GM19193 (cell line): ENCODE measurements around the gene AKAP11.

Experiments used
- POLR2A ChIP-seq: IDR thresholded peaks from 4 replicates; pipeline ENCODE4 v1.6.1; 2011; ENCODE audit not compliant: insufficient read depth, insufficient read length; ENCODE audit errors: extremely low read depth

The AKAP11 gene

DNA sequence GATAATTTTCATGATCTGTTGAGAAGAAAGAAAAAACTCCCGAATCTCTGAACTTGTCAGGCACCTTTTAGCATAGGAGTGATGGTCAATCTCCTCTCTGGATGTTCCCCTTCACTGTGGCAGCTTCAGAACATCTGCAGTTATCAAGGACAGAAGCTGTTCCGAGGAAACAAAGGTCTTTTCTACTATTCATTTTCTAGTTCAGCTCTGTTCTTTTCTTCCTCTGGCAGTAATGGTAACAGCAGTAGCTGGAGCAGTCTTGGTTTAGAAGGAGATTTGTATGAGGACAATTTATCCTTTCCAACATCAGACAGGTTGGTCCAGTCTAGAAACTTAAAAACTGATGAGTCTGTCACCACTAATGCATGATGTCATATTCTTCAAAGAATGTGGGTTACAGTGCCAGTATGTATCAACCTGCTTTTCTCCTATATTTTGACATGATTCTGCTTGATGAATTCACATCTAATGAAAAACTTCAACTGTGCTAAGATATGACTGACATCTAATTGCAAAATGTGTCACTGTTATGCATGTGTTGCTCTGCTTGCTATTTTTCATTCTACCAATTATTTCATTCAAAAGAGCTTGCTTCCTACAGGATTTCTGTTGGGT is 41.0 kb downstream of the AKAP11 start:
- no peak for TF ChIP-seq POLR2A

DNA sequence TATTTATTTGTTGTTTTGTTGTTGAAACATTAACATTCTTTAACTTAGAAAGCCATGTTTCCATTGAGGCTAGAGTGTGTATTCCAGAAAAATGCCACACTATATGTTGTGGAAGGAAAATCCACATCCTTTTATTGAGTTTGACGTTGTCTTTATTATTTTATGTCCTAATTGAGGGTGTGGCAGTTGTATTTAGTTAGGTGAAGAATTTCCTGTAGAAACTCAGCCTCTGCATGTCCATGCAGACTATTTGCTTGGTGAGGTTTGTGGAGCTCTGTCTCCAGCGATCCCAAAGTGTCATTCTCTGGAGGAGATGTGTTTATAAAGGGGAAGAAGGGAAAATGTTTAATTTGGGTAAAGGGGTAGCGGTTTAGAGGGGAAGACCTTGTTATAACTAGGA is 46.6 kb downstream of the AKAP11 start:
- no peak for TF ChIP-seq POLR2A

DNA sequence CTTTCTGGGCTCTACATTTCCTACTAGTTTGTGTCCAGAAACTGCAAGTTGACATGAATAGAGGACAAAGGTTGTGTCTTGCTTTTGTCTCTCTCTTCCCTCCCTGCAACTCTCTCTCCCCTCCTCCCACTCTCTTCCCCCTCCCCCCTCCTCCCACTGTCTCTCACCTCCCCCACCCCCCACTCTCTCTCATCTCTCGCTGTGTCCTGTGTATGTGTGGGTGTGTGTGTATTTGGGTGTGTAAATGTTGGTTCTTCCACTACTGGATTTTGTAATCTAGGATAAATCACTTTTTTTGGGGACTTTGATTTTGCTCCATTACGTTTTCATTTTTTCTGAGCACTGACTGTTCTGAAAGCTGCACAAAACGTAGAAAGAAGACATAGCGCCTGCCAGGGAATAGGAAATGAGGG is 48.4 kb downstream of the AKAP11 start:
- TF ChIP-seq POLR2A: no peak

DNA sequence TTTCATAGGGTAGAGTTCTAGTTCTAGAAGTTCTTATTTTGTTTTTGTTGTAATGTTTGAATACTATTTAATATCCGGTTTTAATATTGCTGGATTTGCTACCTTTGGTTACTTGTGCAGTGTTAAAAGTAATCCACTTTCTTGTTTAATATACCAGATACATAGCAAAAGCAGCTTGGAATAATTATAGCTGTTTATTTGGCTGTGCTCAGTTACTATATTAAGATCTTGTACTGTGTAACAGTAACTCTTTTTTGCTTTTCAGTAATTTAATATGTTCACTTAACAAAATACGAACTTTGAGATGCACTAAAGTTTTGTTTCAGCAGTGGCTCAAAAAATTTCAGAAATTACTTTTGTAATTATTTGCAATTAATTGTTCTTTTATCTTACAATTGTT is 50.9 kb downstream of the AKAP11 start:
- TF ChIP-seq POLR2A: no peak

DNA sequence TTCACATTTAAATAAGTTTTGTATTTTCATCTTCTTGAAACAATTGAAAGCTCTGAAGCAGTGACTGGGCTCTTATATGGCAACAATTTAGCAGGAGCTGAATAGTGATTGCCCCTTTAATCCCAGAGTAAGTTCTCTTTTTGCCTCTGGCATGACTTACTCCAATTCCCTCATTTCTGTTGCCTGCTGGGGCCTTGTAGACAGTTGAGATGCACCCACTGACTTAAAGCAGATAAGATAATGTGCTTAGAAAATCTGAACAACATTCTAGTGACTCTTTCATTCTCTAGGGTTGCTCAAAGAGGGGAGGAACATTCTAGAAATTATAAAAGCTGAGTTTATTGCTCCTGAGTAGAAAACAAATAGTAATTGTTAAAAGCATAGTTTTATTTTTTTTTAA is 52.8 kb downstream of the AKAP11 start:
- no peak for TF ChIP-seq POLR2A

DNA sequence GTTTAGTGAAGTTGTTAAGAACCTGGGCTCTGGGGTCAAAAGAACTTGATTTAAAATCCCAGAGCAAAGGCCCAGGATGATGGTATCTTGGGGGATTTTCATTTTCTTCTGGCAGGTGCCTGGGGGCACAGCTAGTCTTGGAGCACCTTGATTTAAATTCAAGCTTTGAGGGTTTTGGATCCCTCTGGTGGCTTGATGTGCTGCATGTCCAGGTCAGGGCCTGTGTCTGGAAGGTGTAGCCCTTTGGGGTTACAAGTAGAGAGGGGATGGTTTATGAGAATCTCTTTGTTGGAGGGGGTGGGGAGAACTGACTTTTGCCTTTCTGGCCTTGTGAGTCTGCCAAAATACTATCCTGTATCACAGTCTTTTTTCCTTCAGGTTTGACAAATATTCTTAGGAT is 55.8 kb downstream of the AKAP11 start:
- no peak for TF ChIP-seq POLR2A

DNA sequence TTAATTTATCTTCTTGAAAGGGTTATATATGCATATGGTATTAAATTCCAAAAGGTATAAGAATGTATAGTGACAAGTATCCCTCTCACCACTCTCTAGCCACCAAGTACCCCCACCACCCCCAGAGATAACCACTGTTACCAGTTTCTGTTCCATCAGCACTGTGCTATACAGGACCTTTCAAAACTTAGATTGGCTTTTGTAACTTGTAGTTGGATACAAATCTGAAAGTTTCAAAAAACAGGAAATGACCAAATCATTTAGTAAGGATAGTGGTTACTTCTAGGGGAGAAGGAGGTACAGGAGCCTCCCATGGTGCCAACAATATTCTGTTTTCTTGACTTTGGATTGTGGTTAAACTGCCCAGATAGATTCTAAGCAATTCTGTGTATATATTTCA is 56.7 kb downstream of the AKAP11 start:
- TF ChIP-seq POLR2A: no peak

DNA sequence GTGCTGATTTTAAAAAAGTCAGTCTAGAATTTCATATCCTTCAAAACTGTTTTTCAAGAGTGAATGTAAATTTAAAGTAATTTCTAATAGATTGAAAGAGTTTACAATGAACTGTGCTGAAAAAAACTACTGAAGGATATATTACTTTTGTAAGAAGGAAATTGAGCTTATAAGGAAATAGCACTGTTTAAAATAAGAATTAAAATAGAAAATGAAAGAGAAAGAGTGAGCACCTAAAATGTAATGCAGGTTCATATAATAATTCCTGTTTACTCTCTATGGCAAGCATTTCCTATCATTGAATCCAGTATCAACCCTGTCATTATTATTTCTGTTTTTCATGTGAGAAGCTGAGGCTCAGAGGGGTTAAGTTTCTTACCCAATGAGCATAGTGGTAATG is 57.3 kb downstream of the AKAP11 start:
- no peak for TF ChIP-seq POLR2A

DNA sequence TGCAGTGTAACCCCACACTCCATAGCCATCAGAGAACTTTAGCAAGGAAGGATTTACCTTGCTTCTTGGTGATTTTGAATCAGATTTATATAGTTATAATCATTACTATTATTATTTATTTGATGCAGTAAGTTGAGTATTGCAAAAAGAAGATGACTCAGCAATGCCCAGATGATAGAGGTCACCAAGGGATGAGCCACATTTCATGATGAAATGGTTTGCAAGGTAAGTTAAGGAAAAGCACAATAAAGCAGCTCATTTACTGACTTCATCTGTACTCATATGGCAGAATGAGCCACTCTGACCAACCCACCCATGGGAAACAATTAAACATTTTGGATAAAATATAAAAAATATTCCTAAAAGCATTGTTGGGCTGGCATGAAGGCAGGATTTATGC is 59.1 kb downstream of the AKAP11 start:
- no peak for TF ChIP-seq POLR2A

DNA sequence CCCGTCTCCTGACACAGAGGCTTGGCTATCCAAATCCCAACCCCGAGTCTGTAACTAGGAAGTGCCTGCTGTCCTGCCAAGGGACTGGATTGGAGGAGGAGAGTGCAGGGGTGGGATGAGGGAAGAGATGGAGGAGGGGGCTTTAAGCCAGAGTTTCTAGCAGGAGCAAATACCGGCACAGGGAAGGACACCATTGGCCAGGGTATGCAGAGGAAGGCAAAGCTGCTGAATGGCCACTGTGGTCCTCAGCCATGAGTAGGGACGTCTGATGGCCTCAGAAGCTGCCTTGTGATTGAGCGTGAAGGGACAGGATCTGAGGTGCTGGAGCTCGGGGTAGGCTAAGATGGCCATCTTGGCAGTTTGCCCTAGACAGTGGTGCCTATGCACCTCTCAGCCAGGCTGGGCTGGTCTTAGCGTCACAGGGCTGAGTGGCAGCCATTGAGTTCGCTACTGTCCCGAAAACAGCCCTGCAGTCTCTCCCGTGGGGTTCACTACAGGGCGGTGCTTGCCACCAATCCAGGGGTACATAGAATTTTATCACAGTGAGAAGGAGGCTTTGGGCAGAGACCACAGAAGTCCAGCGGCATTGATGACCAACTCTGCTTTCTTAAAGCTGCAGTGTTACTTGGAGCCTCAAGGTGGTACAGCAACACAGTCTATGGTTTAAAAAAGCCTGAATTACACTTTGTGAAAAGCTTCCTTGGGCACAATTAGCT is 61.8 kb downstream of the AKAP11 start:
- no peak for TF ChIP-seq POLR2A

DNA sequence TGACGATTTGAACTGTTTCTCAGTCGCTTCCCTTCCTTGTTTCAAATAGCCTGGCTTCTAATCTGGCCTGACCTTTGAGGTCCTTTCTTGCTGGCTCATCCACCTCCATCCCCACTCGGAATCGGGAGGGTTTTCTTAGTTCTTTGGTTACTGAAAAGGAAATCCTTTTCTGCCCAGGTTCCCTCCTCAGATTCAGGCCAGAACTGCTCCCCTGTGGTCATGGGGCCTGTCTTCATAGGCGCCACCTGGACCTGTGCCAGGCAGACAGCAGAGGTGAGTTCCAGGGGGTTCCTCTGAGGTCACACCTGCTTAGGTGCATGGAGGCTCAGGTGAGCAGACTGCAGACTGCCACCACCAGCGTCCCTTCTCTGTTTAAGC is 62.4 kb downstream of the AKAP11 start:
- no peak for TF ChIP-seq POLR2A

DNA sequence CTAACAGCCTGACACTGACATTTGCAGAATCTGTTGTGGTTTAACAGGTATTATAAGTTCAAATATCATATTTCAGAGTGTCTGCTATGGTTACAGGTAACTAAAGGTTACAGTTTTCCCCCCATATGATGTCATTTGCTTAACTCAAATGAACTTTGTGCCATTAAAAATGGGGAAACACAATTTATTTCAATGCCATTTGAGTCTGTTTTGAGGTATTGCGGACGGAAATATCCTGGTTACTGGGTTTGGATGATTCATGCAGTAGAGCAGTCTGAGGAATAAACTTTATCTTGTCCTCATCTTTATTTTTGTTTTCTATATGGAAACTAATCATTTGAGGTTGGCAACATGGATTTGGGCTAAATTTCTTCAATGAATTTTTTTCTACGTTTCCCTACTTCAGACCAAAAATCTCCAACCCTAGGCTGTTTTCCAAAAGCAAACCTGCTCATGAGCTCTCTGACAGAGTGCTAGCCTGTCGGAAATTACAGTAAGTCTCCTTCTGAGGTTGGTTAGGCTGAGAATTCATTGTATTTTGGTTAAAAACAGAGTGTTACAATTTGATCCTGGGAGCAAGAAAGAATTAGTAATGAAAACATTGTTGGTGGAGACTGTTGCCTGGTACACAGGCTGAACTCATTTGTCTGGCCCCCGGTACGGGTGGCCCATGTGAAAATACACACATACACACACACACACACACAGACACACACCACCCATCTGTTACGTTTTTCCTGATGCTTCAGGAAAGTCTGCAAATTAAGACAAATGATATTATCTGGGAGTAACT is 66.1 kb downstream of the AKAP11 start:
- TF ChIP-seq POLR2A: no peak

DNA sequence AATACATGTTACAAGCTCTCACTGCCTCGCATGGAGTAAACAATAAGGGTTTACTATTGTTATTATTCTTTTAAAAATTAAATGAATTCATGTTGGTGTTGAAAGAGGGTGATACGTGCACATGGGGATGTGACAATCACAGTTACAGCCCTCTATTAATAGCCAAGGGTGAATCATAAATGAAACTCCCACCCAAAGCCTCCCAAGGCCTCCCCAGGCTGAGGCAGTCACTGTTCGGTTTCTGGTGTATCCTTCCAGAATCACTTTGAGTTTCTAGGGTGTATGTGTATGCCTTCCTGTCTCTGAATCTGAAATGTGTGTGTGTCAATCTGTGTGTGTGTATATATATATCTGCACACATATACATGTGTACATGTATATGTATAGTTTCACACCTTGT is 73.4 kb downstream of the AKAP11 start:
- TF ChIP-seq POLR2A: no peak

DNA sequence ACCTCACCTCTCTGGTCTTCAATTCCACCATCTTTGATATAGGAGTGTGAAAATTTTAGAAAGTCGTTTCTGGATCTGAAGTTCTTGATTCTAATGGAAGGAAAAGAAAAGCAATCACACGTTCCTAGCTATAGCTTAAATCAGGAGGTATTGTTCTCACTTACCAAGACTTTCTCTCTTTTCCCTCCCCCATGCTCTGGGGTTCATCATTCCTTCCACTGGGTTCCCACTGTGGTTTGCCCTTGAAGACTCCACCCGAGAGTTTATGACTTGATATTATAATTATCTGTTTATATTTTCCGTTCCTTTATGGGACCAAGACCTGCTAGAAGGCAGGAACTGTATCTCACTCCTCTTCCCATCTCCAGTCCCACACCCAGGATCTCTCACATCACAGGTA is 76.6 kb downstream of the AKAP11 start:
- TF ChIP-seq POLR2A: no peak

DNA sequence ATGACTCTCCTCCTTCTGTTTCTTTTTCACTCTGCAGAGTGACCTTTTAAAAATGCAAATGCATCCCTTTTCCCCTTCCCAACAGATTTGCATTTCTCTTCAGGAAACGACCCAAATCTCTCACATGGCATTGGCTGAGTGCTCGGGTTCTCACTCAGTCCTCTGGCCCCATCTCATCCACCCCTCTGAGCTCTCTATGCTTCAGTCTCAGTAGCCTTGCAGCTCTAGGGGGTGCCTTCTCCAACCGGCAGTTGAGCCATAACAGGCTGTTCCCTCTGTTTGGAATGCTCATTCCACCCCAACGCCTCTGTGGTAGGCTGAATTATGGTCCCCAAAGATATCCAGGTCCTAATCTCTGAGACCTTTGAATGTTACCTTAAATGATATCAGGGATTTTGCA is 78.2 kb downstream of the AKAP11 start:
- no peak for TF ChIP-seq POLR2A
